ENCODE results near the gene RPS15. TPM values are rescaled to one million over a fixed set of nuclear protein-coding genes. Genes with fewer than 3 reads are reported as not detected.
A peak's percentile ranks its signal among the peaks of the same experiment; 100 is the strongest.

The RPS15 gene
- total and polyA plus RNA-seq, 9 of the 15 experiments (the other 6 are each of a cell fraction or from before 2014, with no cell fraction given): 605 to 2,791 (median 957) TPM

DNA sequence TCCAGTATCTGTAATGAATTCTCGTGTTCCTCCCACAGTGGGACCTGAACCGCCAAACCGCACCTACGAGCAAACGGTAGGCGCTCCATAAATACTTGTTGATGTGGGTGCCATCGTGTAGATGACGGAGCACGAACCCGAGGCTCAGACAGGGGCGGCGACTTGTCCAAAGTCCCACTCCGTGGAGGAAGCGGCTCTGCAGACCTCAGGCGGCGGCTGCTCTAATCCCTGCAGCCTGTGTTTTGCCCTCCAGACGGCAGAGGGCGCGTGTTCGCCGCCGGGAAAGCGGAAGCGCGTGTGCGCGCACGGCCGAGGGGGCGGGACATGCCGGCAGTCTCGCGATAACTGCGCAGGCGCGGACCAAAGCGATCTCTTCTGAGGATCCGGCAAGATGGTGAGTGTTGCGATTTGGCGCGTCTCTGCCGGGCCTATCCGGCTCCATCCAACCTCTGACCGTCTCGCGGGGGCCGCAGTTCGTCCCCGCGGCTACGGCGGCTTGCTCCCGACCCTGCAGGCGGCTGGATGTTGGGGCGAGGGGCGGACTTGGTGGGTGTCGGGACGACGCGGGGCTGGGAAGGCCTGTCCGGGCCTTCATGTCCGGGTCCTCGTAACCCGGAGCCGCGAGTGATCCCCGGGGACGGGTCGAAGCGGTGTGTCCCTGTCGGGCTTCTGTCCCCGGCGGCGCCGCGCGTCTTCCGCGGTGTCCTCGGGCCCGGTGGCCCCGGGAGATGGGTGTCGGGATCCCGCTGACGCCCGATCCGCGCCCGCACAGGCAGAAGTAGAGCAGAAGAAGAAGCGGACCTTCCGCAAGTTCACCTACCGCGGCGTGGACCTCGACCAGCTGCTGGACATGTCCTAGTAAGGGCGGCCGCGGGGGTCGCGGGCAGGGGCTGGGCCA, at the start of gene RPS15 (continued):
- TF ChIP-seq, protein P1, sequence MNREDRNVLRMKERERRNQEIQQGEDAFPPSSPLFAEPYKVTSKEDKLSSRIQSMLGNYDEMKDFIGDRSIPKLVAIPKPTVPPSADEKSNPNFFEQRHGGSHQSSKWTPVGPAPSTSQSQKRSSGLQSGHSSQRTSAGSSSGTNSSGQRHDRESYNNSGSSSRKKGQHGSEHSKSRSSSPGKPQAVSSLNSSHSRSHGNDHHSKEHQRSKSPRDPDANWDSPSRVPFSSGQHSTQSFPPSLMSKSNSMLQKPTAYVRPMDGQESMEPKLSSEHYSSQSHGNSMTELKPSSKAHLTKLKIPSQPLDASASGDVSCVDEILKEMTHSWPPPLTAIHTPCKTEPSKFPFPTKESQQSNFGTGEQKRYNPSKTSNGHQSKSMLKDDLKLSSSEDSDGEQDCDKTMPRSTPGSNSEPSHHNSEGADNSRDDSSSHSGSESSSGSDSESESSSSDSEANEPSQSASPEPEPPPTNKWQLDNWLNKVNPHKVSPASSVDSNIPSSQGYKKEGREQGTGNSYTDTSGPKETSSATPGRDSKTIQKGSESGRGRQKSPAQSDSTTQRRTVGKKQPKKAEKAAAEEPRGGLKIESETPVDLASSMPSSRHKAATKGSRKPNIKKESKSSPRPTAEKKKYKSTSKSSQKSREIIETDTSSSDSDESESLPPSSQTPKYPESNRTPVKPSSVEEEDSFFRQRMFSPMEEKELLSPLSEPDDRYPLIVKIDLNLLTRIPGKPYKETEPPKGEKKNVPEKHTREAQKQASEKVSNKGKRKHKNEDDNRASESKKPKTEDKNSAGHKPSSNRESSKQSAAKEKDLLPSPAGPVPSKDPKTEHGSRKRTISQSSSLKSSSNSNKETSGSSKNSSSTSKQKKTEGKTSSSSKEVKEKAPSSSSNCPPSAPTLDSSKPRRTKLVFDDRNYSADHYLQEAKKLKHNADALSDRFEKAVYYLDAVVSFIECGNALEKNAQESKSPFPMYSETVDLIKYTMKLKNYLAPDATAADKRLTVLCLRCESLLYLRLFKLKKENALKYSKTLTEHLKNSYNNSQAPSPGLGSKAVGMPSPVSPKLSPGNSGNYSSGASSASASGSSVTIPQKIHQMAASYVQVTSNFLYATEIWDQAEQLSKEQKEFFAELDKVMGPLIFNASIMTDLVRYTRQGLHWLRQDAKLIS (CRISPR knock-in tag; IDR thresholded peaks at IDR 0.05): peak; percentile 90
- TF ChIP-seq, protein P2, sequence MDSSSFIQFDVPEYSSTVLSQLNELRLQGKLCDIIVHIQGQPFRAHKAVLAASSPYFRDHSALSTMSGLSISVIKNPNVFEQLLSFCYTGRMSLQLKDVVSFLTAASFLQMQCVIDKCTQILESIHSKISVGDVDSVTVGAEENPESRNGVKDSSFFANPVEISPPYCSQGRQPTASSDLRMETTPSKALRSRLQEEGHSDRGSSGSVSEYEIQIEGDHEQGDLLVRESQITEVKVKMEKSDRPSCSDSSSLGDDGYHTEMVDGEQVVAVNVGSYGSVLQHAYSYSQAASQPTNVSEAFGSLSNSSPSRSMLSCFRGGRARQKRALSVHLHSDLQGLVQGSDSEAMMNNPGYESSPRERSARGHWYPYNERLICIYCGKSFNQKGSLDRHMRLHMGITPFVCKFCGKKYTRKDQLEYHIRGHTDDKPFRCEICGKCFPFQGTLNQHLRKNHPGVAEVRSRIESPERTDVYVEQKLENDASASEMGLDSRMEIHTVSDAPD (CRISPR knock-in tag; IDR thresholded peaks at IDR 0.05): no peak
- TF ChIP-seq ILF3 (IDR thresholded peaks at IDR 0.05; ENCODE audit: borderline replicate concordance) (no peak), KDM2B (CRISPR knock-in tag; IDR thresholded peaks at IDR 0.05) (peak; percentile 72), PTBP1 (IDR thresholded peaks at IDR 0.05; ENCODE audit: low read depth, low read length) (no peak), EHMT2 (IDR thresholded peaks at IDR 0.05) (no peak), YY1 (IDR thresholded peaks at IDR 0.05; ENCODE audit: borderline replicate concordance in 1 of 3, control insufficient read depth in 1 of 3, extremely low read depth in 1 of 3, insufficient read depth in 3 of 3, insufficient read length in 1 of 3, insufficient replicate concordance in 2 of 3, low read depth in 1 of 3, low read length in 2 of 3) (peak; percentile 72 to 85 (median 76)), ZNF133 (CRISPR knock-in tag; IDR thresholded peaks at IDR 0.05) (no peak)
- TF ChIP-seq, protein P3, sequence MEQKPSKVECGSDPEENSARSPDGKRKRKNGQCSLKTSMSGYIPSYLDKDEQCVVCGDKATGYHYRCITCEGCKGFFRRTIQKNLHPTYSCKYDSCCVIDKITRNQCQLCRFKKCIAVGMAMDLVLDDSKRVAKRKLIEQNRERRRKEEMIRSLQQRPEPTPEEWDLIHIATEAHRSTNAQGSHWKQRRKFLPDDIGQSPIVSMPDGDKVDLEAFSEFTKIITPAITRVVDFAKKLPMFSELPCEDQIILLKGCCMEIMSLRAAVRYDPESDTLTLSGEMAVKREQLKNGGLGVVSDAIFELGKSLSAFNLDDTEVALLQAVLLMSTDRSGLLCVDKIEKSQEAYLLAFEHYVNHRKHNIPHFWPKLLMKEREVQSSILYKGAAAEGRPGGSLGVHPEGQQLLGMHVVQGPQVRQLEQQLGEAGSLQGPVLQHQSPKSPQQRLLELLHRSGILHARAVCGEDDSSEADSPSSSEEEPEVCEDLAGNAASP (IDR thresholded peaks at IDR 0.05): no peak
- TF ChIP-seq, protein P4, sequence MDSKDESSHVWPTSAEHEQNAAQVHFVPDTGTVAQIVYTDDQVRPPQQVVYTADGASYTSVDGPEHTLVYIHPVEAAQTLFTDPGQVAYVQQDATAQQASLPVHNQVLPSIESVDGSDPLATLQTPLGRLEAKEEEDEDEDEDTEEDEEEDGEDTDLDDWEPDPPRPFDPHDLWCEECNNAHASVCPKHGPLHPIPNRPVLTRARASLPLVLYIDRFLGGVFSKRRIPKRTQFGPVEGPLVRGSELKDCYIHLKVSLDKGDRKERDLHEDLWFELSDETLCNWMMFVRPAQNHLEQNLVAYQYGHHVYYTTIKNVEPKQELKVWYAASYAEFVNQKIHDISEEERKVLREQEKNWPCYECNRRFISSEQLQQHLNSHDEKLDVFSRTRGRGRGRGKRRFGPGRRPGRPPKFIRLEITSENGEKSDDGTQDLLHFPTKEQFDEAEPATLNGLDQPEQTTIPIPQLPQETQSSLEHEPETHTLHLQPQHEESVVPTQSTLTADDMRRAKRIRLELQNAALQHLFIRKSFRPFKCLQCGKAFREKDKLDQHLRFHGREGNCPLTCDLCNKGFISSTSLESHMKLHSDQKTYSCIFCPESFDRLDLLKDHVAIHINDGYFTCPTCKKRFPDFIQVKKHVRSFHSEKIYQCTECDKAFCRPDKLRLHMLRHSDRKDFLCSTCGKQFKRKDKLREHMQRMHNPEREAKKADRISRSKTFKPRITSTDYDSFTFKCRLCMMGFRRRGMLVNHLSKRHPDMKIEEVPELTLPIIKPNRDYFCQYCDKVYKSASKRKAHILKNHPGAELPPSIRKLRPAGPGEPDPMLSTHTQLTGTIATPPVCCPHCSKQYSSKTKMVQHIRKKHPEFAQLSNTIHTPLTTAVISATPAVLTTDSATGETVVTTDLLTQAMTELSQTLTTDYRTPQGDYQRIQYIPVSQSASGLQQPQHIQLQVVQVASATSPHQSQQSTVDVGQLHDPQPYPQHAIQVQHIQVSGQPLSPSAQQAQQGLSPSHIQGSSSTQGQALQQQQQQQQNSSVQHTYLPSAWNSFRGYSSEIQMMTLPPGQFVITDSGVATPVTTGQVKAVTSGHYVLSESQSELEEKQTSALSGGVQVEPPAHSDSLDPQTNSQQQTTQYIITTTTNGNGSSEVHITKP (IDR thresholded peaks at IDR 0.05; ENCODE audit: partially characterized antibody): peak; percentile 23
- TF ChIP-seq, protein P5, sequence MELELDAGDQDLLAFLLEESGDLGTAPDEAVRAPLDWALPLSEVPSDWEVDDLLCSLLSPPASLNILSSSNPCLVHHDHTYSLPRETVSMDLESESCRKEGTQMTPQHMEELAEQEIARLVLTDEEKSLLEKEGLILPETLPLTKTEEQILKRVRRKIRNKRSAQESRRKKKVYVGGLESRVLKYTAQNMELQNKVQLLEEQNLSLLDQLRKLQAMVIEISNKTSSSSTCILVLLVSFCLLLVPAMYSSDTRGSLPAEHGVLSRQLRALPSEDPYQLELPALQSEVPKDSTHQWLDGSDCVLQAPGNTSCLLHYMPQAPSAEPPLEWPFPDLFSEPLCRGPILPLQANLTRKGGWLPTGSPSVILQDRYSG (tag; conservative IDR thresholded peaks at IDR 0.05; ENCODE audit: low read depth): no peak

Measured in K562 (cell line).